GM19397 (cell line): ENCODE measurements around the gene C2CD5.
A peak's percentile ranks its signal among the peaks of the same experiment; 100 is the strongest.
"Not testable (repeated sequence)": the region's sequence is repeated elsewhere in the genome, so short reads cannot be mapped to it uniquely, and the experiment has no call there.

ENCODE experiments used
- ATAC-seq: cut with Tn5 transposase; IDR thresholded peaks from one replicate; pipeline ENCODE4 v1.9.1; 2021; ENCODE audit warnings: mild to moderate bottlenecking, moderate library complexity; ENCODE audit not compliant: unreplicated experiment

Gene C2CD5

GRCh38 chr12:22544038-22544979 lies at the start of gene C2CD5:
Gene C2CD5, minus strand, starts transcription at chr12:22544542. Its CDS starts 392 bp downstream, at chr12:22544150.
- peak; percentile 72 for ATAC-seq

GRCh38 chr12:22593864-22594263 lies 49.5 kb upstream of the C2CD5 start:
- no peak for ATAC-seq

GRCh38 chr12:22588817-22589216 lies 44.5 kb upstream of the C2CD5 start:
- ATAC-seq = no peak

- ATAC-seq = no peak
Observed at GRCh38 chr12:22578328-22578727, 34.0 kb upstream of the C2CD5 start.

- ATAC-seq = no peak
Observed at GRCh38 chr12:22577667-22578066, 33.3 kb upstream of the C2CD5 start.

- ATAC-seq = no peak
Observed at GRCh38 chr12:22576473-22576872, 32.1 kb upstream of the C2CD5 start.

GRCh38 chr12:22576065-22576464 lies 31.7 kb upstream of the C2CD5 start:
- ATAC-seq = no peak

GRCh38 chr12:22574921-22575320 lies 30.6 kb upstream of the C2CD5 start:
- ATAC-seq = no peak

- ATAC-seq = no peak
Observed at GRCh38 chr12:22573181-22573580, 28.8 kb upstream of the C2CD5 start.

GRCh38 chr12:22569253-22569652 lies 24.9 kb upstream of the C2CD5 start:
- no peak for ATAC-seq

- ATAC-seq = no peak
Observed at GRCh38 chr12:22562036-22563028, 18.0 kb upstream of the C2CD5 start.

- not testable (repeated sequence) for ATAC-seq
Observed at GRCh38 chr12:22554750-22555149, 10.4 kb upstream of the C2CD5 start.

- no peak for ATAC-seq
Observed at GRCh38 chr12:22551624-22552023, 7.3 kb upstream of the C2CD5 start.

GRCh38 chr12:22545255-22545654 lies 913 bp upstream of the C2CD5 start:
- ATAC-seq = no peak

- peak; percentile 41 for ATAC-seq
Observed at GRCh38 chr12:22543246-22544037, 900 bp downstream of the C2CD5 start.

- ATAC-seq = no peak
Observed at GRCh38 chr12:22541496-22542155, 2.7 kb downstream of the C2CD5 start.

GRCh38 chr12:22539055-22539454 lies 5.3 kb downstream of the C2CD5 start:
- ATAC-seq = no peak

- ATAC-seq = no peak
Observed at GRCh38 chr12:22538311-22538710, 6.0 kb downstream of the C2CD5 start.

- no peak for ATAC-seq
Observed at GRCh38 chr12:22536971-22537544, 7.3 kb downstream of the C2CD5 start.
